ENCODE data around the gene AOPEP.

The AOPEP gene

DNA sequence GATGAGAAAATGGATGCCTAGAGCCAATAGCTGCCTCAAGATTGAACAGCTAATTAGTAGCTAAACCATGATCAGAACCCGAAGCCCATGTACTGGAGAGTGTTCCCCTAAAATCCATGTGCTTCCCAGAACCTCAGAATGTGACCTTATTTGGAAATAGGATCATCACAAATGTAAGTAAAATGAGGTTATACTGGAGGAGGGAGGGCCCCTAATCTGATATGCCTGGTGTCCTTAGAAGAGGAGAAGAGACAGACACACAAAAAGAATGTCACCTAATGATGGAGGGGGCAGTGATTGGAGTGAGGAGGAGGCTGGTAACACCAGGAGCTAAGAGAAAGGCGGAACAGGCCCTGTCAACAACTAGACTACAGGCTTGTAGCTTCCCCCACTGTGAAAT, 45.9 kb upstream of the AOPEP start:
- H3K27me3 ChIP-seq (ENCODE audit: low read depth, low read length), result peaks cover 21% of the 10 kb centered on the region
- H4K20me1 ChIP-seq (ENCODE audit: insufficient read depth, low read length), result no peaks in the 10 kb centered on the region
- H3K4me2 ChIP-seq (ENCODE audit: low read length), result peak overlapping the region; percentile 49
- peaks cover 3% of the 10 kb centered on the region for H3K36me3 ChIP-seq (replicated peaks; ENCODE audit: low read depth, low read length)
- no peak overlapping the region for H3K4me3 ChIP-seq (ENCODE audit: low read length)
- H3K9me3 ChIP-seq (ENCODE audit: insufficient read depth, low read length), result peaks cover 4% of the 10 kb centered on the region; the same call in 1 of the 2 replicates
- no peak overlapping the region for H3K27ac ChIP-seq (ENCODE audit: low read length)
- no peaks in the 10 kb centered on the region for H3K79me2 ChIP-seq (ENCODE audit: low read length)
- TF ChIP-seq CTCF (IDR thresholded peaks at IDR 0.05; ENCODE audit: low read depth, low read length), result no peak
- TF ChIP-seq EZH2phosphoT487 (IDR thresholded peaks at IDR 0.05; ENCODE audit: low read depth), result no peak
- H3K9ac ChIP-seq (ENCODE audit: low read length), result peak overlapping the region; percentile 13; the same call in 1 of the 2 replicates
- peaks cover 30% of the 10 kb centered on the region for H3K4me1 ChIP-seq (ENCODE audit: low read length)
- peak overlapping the region; percentile 81 for H2AFZ ChIP-seq (ENCODE audit: low read depth, low read length)

DNA sequence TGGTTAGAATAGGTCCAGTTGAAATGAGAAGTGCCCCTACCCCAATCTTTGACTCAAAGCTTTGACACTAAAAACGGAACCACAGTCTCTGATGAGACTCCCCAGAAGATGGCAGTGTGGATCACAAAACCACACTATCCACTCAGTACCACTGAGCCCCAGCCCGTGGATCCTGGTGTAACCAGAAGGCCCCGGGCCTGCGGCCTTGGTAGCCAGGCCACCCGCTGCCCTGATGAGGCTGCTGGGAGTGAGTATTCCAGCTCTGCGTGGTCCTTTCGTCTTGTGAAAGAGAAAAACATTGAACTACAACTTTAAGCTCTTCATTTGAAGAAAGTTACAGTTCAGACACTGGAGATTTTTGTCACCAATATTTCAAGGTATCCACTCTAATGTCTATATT, 45.0 kb upstream of the AOPEP start:
- peak overlapping the region; percentile 48; the same call in 1 of the 2 replicates for H3K9ac ChIP-seq (ENCODE audit: low read length)
- TF ChIP-seq CTCF (IDR thresholded peaks at IDR 0.05; ENCODE audit: low read depth, low read length) (peak; percentile 86), EZH2phosphoT487 (IDR thresholded peaks at IDR 0.05; ENCODE audit: low read depth) (no peak)
- peaks cover 3% of the 10 kb centered on the region for H3K36me3 ChIP-seq (replicated peaks; ENCODE audit: low read depth, low read length)
- 0 out of 2 replicates have a peak overlapping the region, but pooled peaks have one; percentile 19 for H3K4me3 ChIP-seq (ENCODE audit: low read length)
- no peak overlapping the region for H3K27ac ChIP-seq (ENCODE audit: low read length)
- no peaks in the 10 kb centered on the region for H4K20me1 ChIP-seq (ENCODE audit: insufficient read depth, low read length)
- peaks cover 4% of the 10 kb centered on the region; the same call in 1 of the 2 replicates for H3K9me3 ChIP-seq (ENCODE audit: insufficient read depth, low read length)
- peak overlapping the region; percentile 50 for H3K4me2 ChIP-seq (ENCODE audit: low read length)
- no peaks in the 10 kb centered on the region for H3K79me2 ChIP-seq (ENCODE audit: low read length)
- H3K27me3 ChIP-seq (ENCODE audit: low read depth, low read length), result peaks cover 25% of the 10 kb centered on the region
- H3K4me1 ChIP-seq (ENCODE audit: low read length), result peaks cover 36% of the 10 kb centered on the region
- H2AFZ ChIP-seq (ENCODE audit: low read depth, low read length), result peak overlapping the region; percentile 99

GRCh38 chr9:94685359-94685758, 41.1 kb upstream of the AOPEP start:
- Histone ChIP-seq H3K9me3 (ENCODE audit: insufficient read depth, low read length) (peaks cover 4% of the 10 kb centered on the region; the same call in 1 of the 2 replicates), H3K4me1 (ENCODE audit: low read length) (peaks cover 30% of the 10 kb centered on the region), H3K27me3 (ENCODE audit: low read depth, low read length) (0 out of 2 replicates have a peak, but pooled peaks cover 4% of the 10 kb centered on the region), H2AFZ (ENCODE audit: low read depth, low read length) (no peak overlapping the region; the same call in 1 of the 2 replicates), H3K79me2 (ENCODE audit: low read length) (no peaks in the 10 kb centered on the region), H3K27ac (ENCODE audit: low read length) (no peak overlapping the region), H3K9ac (ENCODE audit: low read length) (no peak overlapping the region), H4K20me1 (ENCODE audit: insufficient read depth, low read length) (no peaks in the 10 kb centered on the region), H3K4me3 (ENCODE audit: low read length) (no peak overlapping the region), H3K4me2 (ENCODE audit: low read length) (peak overlapping the region; percentile 23; the same call in 1 of the 2 replicates), H3K36me3 (replicated peaks; ENCODE audit: low read depth, low read length) (peaks cover 3% of the 10 kb centered on the region)
- TF ChIP-seq CTCF (IDR thresholded peaks at IDR 0.05; ENCODE audit: low read depth, low read length) (no peak), EZH2phosphoT487 (IDR thresholded peaks at IDR 0.05; ENCODE audit: low read depth) (no peak)

- Histone ChIP-seq H3K9me3 (ENCODE audit: insufficient read depth, low read length) (peaks cover 4% of the 10 kb centered on the region; the same call in 1 of the 2 replicates), H3K9ac (ENCODE audit: low read length) (no peak overlapping the region), H3K4me1 (ENCODE audit: low read length) (peaks cover 15% of the 10 kb centered on the region), H3K27ac (ENCODE audit: low read length) (no peak overlapping the region), H4K20me1 (ENCODE audit: insufficient read depth, low read length) (no peaks in the 10 kb centered on the region), H3K4me2 (ENCODE audit: low read length) (no peak overlapping the region), H3K36me3 (replicated peaks; ENCODE audit: low read depth, low read length) (peaks cover 3% of the 10 kb centered on the region), H3K4me3 (ENCODE audit: low read length) (no peak overlapping the region), H3K79me2 (ENCODE audit: low read length) (no peaks in the 10 kb centered on the region), H3K27me3 (ENCODE audit: low read depth, low read length) (peaks cover 4% of the 10 kb centered on the region; the same call in 1 of the 2 replicates), H2AFZ (ENCODE audit: low read depth, low read length) (no peak overlapping the region)
- TF ChIP-seq EZH2phosphoT487 (IDR thresholded peaks at IDR 0.05; ENCODE audit: low read depth), result no peak
- no peak for TF ChIP-seq CTCF (IDR thresholded peaks at IDR 0.05; ENCODE audit: low read depth, low read length)
Observed at GRCh38 chr9:94687451-94687850, 39.0 kb upstream of the AOPEP start.

Data from OCI-LY3 (cell line).